Measurements from ENCODE around the gene GLS2. TPM values are rescaled to one million over a fixed set of nuclear protein-coding genes. Genes with fewer than 3 reads are reported as not detected.
A peak's percentile ranks its signal among the peaks of the same experiment; 100 is the strongest.

The GLS2 gene
- total and polyA plus RNA-seq, 2 experiments from 2014 or later = 12.2 to 31.6 TPM

GRCh38 chr12:56487448-56488040 is 417 bp downstream of the GLS2 start:
- H3K36me3 ChIP-seq (ENCODE audit: insufficient read depth) = no peaks in the 10 kb centered on the region
- H3K4me1 ChIP-seq (ENCODE audit: insufficient read depth) = no peaks in the 10 kb centered on the region
- ATAC-seq (peak; percentile 82), DNase-seq (ENCODE audit: low spot score) (peak; percentile 77)
- H3K27ac Mint-ChIP-seq = no peak overlapping the region
- H3K27me3 Mint-ChIP-seq (ENCODE audit: insufficient read depth, low read depth, poor library complexity) = peaks cover 46% of the 10 kb centered on the region
- no peaks in the 10 kb centered on the region for H3F3A ChIP-seq (replicated peaks; ENCODE audit: low read depth)
- peak overlapping the region; percentile 81 for H3K4me3 Mint-ChIP-seq
- no peak for TF ChIP-seq CTCF (conservative IDR thresholded peaks at IDR 0.05; ENCODE audit: low read depth in 2 of 2)
- TF ChIP-seq CREB1 (CRISPR knock-in tag; IDR thresholded peaks at IDR 0.05; ENCODE audit: low read depth) = peak; percentile 52
- TF ChIP-seq EZH2 (IDR thresholded peaks at IDR 0.05; ENCODE audit: low read depth, unreplicated experiment) = peak; percentile 38
- peak; percentile 50 for TF ChIP-seq REST (IDR thresholded peaks at IDR 0.05; ENCODE audit: unreplicated experiment)
- peaks cover 20% of the 10 kb centered on the region for H3K9me3 Mint-ChIP-seq
- peak overlapping the region; percentile 99 for H2AFZ ChIP-seq
- peaks cover 11% of the 10 kb centered on the region for H3K4me1 Mint-ChIP-seq
- peaks cover 51% of the 10 kb centered on the region for H3K27me3 ChIP-seq (ENCODE audit: insufficient read depth)
- peaks cover 5% of the 10 kb centered on the region; the same call in 1 of the 2 replicates for H3K9me2 ChIP-seq (ENCODE audit: insufficient read depth)
- peak overlapping the region; percentile 82 for H3K4me3 ChIP-seq
- peaks cover 8% of the 10 kb centered on the region; the same call in 1 of the 2 replicates for H4K20me1 ChIP-seq (replicated peaks; ENCODE audit: insufficient read depth)
- H3K79me2 ChIP-seq (replicated peaks; ENCODE audit: insufficient read depth) = peaks cover 5% of the 10 kb centered on the region; the same call in 1 of the 2 replicates
- no peak overlapping the region for H3K27ac ChIP-seq (ENCODE audit: low read depth)
- H3K36me3 Mint-ChIP-seq (ENCODE audit: low read depth) = peaks cover 9% of the 10 kb centered on the region
- peak overlapping the region; percentile 92 for H3K4me2 ChIP-seq

GRCh38 chr12:56486694-56487093 is 1.3 kb downstream of the GLS2 start:
- Histone ChIP-seq H3K27ac (ENCODE audit: low read depth) (no peak overlapping the region), H2AFZ (peak overlapping the region; percentile 99; the same call in 1 of the 2 replicates), H3K4me2 (peak overlapping the region; percentile 92), H4K20me1 (replicated peaks; ENCODE audit: insufficient read depth) (peaks cover 8% of the 10 kb centered on the region; the same call in 1 of the 2 replicates), H3K36me3 (ENCODE audit: insufficient read depth) (no peaks in the 10 kb centered on the region), H3K4me1 (ENCODE audit: insufficient read depth) (no peaks in the 10 kb centered on the region), H3K27me3 (ENCODE audit: insufficient read depth) (peaks cover 49% of the 10 kb centered on the region), H3F3A (replicated peaks; ENCODE audit: low read depth) (no peaks in the 10 kb centered on the region), H3K4me3 (peak overlapping the region; percentile 82), H3K9me2 (ENCODE audit: insufficient read depth) (peaks cover 5% of the 10 kb centered on the region; the same call in 1 of the 2 replicates), H3K79me2 (replicated peaks; ENCODE audit: insufficient read depth) (peaks cover 5% of the 10 kb centered on the region; the same call in 1 of the 2 replicates)
- H3K27ac Mint-ChIP-seq = no peak overlapping the region
- peak overlapping the region; percentile 81 for H3K4me3 Mint-ChIP-seq
- no peak for DNase-seq (ENCODE audit: low spot score)
- H3K4me1 Mint-ChIP-seq = peaks cover 11% of the 10 kb centered on the region
- peaks cover 46% of the 10 kb centered on the region for H3K27me3 Mint-ChIP-seq (ENCODE audit: insufficient read depth, low read depth, poor library complexity)
- no peak for ATAC-seq
- peaks cover 9% of the 10 kb centered on the region for H3K36me3 Mint-ChIP-seq (ENCODE audit: low read depth)
- peaks cover 18% of the 10 kb centered on the region for H3K9me3 Mint-ChIP-seq
- TF ChIP-seq EZH2phosphoT487 (IDR thresholded peaks at IDR 0.05; ENCODE audit: unreplicated experiment) = no peak
- TF ChIP-seq EZH2 (IDR thresholded peaks at IDR 0.05; ENCODE audit: low read depth, unreplicated experiment) = no peak
- TF ChIP-seq ETS1 (IDR thresholded peaks at IDR 0.05) = no peak
- TF ChIP-seq JUNB (IDR thresholded peaks at IDR 0.05; ENCODE audit: unreplicated experiment) = no peak
- TF ChIP-seq CTCF (conservative IDR thresholded peaks at IDR 0.05; ENCODE audit: low read depth in 2 of 2) = no peak
